Kidney epithelial cell (primary cell): ENCODE data around the gene DDX41. TPM values are rescaled to one million over a fixed set of nuclear protein-coding genes. Genes with fewer than 3 reads are reported as not detected.

Source experiments
- DNase-seq: peaks from one replicate; pipeline ENCODE4 v3.0.0-alpha.2; 2010; ENCODE audit warnings: low read depth
- H3K27me3 ChIP-seq: 2 replicates; pipeline ENCODE4 v1.6.0; 2011; ENCODE audit warnings: low read length; ENCODE audit not compliant: control insufficient read depth, insufficient read depth
- H3K36me3 ChIP-seq: 2 replicates; pipeline ENCODE4 v1.5.1; 2011; ENCODE audit warnings: low read length; ENCODE audit not compliant: control insufficient read depth, insufficient read depth
- H3K4me3 ChIP-seq: 2 replicates; pipeline ENCODE4 v1.5.1; 2011; ENCODE audit warnings: low read depth, mild to moderate bottlenecking, control low read depth, low read length
- total RNA-seq: library from RNA; depleted of rRNA; stranded (reverse); fragments of >200 nt; gene quantifications from 2 replicates; pipeline ENCODE4 v1.2.3, GENCODE V29; 2015
- TF ChIP-seq, protein P1 (sequence below): IDR thresholded peaks from 2 replicates; pipeline ENCODE4 v1.5.1; 2011; ENCODE audit warnings: mild to moderate bottlenecking, moderate library complexity, low read length, control low read depth, inconsistent platforms; ENCODE audit not compliant: insufficient read depth, poor library complexity, severe bottlenecking

Gene DDX41
- total RNA-seq, 1 donor from 2014 or later: 151 TPM

DNA sequence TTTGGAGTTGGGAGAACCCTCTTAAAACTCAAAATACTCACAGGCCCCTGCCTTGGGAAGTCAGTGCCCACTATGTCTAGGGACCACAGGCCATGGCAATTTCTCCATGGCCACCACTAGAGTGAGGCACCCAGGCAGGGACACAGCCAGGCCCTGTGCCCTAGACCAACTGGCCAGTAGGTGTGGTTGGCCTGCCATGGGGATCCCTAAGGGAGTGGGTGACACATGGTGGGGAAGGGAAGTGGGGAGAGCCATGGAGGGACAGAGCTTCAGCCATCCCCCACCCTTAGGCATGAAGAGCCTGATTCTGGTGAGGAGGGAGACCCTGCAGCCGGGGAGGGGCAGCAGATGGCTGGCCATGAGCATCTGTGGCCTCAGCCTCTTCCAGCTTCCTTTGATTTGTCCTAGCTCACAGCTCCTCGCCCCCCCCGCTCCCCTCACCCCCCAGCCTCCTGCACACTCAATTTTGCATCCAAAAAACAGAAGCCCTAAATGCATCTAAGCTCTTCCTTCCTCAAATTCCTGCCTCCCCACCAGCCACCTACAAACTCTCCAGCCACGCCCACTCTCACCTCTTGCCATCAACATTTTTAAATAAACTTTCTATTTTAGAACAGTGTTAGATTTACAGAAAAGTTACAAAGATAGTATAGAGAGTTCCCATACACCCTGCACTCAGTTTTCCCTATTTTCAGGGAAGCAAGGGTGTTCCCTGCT is 41.8 kb downstream of the DDX41 start:
- Histone ChIP-seq H3K36me3 (peaks cover 2% of the 10 kb centered on the region), H3K4me3 (no peak overlapping the region), H3K27me3 (no peaks in the 10 kb centered on the region)
- TF ChIP-seq, protein P1, sequence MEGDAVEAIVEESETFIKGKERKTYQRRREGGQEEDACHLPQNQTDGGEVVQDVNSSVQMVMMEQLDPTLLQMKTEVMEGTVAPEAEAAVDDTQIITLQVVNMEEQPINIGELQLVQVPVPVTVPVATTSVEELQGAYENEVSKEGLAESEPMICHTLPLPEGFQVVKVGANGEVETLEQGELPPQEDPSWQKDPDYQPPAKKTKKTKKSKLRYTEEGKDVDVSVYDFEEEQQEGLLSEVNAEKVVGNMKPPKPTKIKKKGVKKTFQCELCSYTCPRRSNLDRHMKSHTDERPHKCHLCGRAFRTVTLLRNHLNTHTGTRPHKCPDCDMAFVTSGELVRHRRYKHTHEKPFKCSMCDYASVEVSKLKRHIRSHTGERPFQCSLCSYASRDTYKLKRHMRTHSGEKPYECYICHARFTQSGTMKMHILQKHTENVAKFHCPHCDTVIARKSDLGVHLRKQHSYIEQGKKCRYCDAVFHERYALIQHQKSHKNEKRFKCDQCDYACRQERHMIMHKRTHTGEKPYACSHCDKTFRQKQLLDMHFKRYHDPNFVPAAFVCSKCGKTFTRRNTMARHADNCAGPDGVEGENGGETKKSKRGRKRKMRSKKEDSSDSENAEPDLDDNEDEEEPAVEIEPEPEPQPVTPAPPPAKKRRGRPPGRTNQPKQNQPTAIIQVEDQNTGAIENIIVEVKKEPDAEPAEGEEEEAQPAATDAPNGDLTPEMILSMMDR: no peak
- no peak for DNase-seq

DNA sequence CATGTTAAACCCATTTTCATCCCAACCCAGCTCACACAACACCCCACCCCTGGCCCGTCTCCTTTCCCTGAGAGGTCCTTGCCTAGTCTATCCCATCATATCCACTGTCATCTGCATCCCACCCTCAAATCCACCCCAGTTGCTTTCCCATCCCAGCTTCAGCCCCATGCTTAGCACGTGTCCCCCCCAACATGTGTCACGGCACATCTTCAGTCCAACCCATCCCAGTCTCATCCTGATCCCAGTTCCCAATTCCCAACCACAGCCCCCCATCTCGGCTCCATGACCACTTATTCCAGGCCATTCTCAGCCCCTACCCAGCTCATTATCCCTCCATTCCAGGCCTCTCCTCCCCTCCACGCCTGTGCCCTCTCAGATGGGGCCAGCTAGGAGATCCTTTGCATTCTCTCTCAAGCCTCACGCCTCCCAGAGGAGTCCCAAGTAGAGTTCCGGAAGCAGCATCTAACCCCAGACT is 42.7 kb downstream of the DDX41 start:
- H3K36me3 ChIP-seq: peaks cover 2% of the 10 kb centered on the region
- no peak for DNase-seq
- no peak overlapping the region for H3K4me3 ChIP-seq
- no peaks in the 10 kb centered on the region for H3K27me3 ChIP-seq
- TF ChIP-seq, protein P1: no peak

DNA sequence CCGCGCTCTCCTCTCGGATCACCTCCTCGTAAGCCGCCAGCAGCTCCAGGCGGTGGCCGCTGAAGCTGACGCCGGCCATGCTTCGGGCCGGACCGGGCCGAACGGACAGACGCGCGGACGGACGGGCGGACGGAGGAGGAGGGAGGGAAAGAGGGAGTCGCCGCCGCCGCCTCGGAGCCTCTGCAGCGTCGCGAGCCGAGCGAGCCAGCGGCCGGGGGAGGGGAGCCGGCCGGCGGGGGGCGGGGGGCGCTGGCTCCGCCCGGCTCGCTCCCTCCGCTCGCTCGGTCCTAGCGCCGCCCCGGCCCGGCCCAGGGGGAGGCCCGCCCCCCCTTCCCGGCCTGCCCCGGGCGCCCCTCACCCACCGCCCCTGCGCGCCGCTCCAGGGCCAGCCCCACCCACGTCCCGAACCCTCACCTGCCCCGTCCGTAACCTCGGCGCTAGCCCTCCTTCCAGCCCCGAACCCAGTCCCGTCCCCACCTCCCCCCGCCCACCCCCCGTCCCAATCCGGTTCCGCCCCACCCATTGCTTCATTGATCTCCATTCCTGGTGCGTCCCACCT is 43.2 kb downstream of the DDX41 start, which contains the start of gene DBN1:
Gene DBN1 (minus strand): TSS at position 192 of the 559 bp plus-strand sequence. CDS start 113 bp downstream, at position 79.
- Histone ChIP-seq H3K27me3 (no peaks in the 10 kb centered on the region), H3K36me3 (peaks cover 2% of the 10 kb centered on the region), H3K4me3 (peak within 1 kb of the TSS; percentile 69)
- TF ChIP-seq, protein P1: no peak
- DNase-seq: no peak

DNA sequence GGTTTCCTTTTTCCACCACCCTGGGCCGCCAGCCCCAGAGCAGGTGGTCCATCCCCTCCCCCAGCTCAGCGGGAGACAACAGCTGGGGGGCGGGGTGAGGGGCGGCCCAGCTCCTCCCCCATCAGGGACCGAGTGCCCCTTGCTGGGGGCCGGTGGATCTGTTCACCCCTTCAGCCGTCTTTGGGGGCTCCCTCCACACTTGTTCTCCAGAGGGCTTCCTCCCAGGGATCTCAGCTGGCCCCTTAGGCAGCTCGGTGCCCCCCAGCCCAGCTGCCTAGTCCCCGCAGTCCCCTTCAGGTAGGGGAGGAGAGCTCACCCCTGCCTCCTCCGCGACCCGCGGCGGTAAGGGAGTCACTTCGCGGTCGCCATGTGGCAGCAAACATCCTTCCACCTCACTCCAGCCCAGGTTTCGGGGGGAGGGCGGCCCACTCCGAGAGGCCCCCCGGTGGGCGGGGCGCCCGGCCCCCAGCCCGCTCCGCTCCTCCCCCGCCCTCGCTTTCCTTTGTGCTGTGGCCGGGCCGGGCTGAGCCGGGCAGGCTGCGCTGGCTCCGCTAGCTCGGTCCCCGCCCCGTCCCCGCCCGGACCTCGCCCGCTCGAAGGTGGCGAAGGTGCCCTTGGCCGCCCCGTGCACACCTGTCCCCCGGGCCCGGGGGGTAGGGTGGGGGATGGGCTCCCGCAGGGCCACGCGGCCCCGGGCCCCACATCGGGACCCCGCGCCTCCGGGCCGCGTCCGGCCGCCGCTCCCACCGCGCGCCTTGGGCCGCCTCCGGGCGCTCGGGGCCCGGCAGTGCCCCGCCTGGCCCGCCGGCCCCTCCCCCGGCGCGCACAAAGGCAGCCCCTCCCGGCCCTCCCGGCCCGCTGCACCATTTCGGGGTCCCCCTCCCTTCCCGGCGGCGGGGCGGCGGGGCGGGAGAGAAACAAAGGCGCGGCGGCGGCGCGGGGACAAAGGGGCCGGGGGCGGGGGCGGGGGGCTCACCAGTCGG is 44.0 kb downstream of the DDX41 start:
- H3K27me3 ChIP-seq: no peaks in the 10 kb centered on the region
- no peak for DNase-seq
- H3K4me3 ChIP-seq: peak overlapping the region; percentile 69
- TF ChIP-seq, protein P1: no peak
- peaks cover 2% of the 10 kb centered on the region for H3K36me3 ChIP-seq

DNA sequence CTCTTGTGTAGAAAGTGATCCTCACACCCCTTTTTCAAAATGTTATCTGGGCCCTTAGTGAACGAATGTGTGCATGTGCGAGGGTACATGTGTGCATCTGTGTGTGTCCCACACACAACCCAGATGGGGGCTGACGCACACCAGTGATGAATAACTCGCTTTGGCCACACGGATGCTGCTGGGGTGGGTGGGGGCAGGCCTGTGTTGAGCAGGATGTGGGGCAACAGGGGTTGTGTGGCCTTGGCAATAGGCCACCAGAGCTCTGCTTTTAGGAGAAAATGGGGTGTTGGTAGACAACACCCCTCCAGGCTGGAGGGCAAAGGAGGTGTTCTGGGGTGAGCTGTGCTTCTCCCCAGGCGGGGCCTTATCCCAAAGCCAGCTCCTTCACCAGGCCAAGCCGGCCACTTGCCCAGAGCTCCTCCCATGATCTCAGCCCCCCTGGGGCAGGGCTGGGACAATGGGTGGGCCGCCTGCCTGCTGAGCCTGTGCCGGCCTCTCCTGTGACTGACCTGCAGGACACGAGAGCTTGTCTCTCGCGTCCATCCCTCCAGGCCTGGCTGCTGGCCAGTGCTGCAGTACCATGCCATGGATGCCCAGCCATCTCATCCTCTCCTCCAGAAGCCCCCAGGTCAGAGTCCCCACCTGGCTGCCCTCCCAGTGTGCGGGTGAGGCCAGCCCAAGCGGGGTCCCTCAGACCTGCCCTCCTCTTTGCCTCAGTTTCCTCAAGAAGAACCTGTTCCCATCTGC is 45.0 kb downstream of the DDX41 start:
- DNase-seq: no peak
- H3K4me3 ChIP-seq: peak overlapping the region; percentile 69
- TF ChIP-seq, protein P1: no peak
- H3K27me3 ChIP-seq: no peaks in the 10 kb centered on the region
- peaks cover 4% of the 10 kb centered on the region for H3K36me3 ChIP-seq
